SK-N-SH (cell line): ENCODE data around the gene RAB21. TPM values are rescaled to one million over a fixed set of nuclear protein-coding genes. Genes with fewer than 3 reads are reported as not detected.

Experiments used
- CTCF ChIA-PET: fragments of 300-600, 350-600 bp; formaldehyde crosslinking; extraction: SDS; loops from one replicate; lab custom pipeline; 2021; lab: Yijun Ruan, JAX
- POLR2A ChIA-PET: fragments of 350-600 bp; sonication (Branson Sonifier 250); formaldehyde crosslinking; extraction: SDS; loops from one replicate; lab custom pipeline; 2020; ENCODE audit warnings: antibody characterized with exemption, inconsistent platforms; lab: Yijun Ruan, JAX
- DNase-seq: peaks from one replicate; pipeline ENCODE4 v3.0.0; 2012
- H2AFZ ChIP-seq: fragments of 200-600 bp; sonication (generic); 2 replicates; pipeline ENCODE4 v1.8.1; 2016; ENCODE audit warnings: antibody characterized with exemption, mild to moderate bottlenecking, low read depth
- H3F3A ChIP-seq: fragments of 200-600 bp; sonication (generic); replicated peaks from 2 replicates; pipeline ENCODE3; 2016; ENCODE audit warnings: antibody characterized with exemption, mild to moderate bottlenecking; ENCODE audit not compliant: insufficient read depth
- H3K27ac ChIP-seq, 2 experiments: fragments of 200-500 bp in 1 of 2; fragments of 200-600 bp in 1 of 2; sonication (Bioruptor generic) in 1 of 2; sonication (generic), shearing (Covaris generic) in 1 of 2; 2 replicates each; pipeline versions ENCODE4 v1.5.1 to v1.6.1; 2014 to 2016; ENCODE audit warnings: low read depth in 2 of 2, inconsistent platforms in 1 of 2, low read length in 1 of 2, mild to moderate bottlenecking in 1 of 2, mixed read lengths in 1 of 2
- H3K27me3 ChIP-seq: fragments of 200-600 bp; sonication (generic), shearing (Covaris generic); 2 replicates; pipeline ENCODE4 v1.6.1; 2016; ENCODE audit warnings: mixed run types; ENCODE audit not compliant: insufficient read depth
- H3K36me3 ChIP-seq, 2 experiments: fragments of 200-500 bp in 1 of 2; fragments of 200-600 bp in 1 of 2; sonication (Bioruptor generic) in 1 of 2; sonication (generic) in 1 of 2; replicated peaks in 1 of 2; 2 replicates each; pipeline versions ENCODE3 to v1.5.1; 2014 to 2016; ENCODE audit warnings: low read length in 1 of 2, mild to moderate bottlenecking in 1 of 2; ENCODE audit not compliant: insufficient read depth in 2 of 2, control insufficient read depth in 1 of 2
- H3K4me1 ChIP-seq, 2 experiments: fragments of 200-500 bp in 1 of 2; fragments of 200-600 bp in 1 of 2; sonication (Bioruptor generic) in 1 of 2; sonication (generic), shearing (Covaris generic) in 1 of 2; 2 replicates each; pipeline versions ENCODE4 v1.5.1 to v1.6.1; 2014 to 2016; ENCODE audit warnings: low read depth in 1 of 2, low read length in 1 of 2, mixed run types in 1 of 2; ENCODE audit not compliant: insufficient read depth in 2 of 2, control insufficient read depth in 1 of 2
- H3K4me2 ChIP-seq: fragments of 200-600 bp; sonication (generic), shearing (Covaris generic); 2 replicates; pipeline ENCODE4 v1.6.1; 2017; ENCODE audit warnings: mixed run types
- H3K4me3 ChIP-seq, 2 experiments: fragments of 200-500 bp in 1 of 2; fragments of 200-600 bp in 1 of 2; sonication (Bioruptor generic) in 1 of 2; sonication (generic), shearing (Covaris generic) in 1 of 2; 2 replicates each; pipeline versions ENCODE4 v1.5.1 to v1.8.1; 2014 to 2016; ENCODE audit warnings: low read depth in 2 of 2, inconsistent platforms in 1 of 2, low read length in 1 of 2, mild to moderate bottlenecking in 1 of 2, mixed read lengths in 1 of 2, moderate library complexity in 1 of 2
- H3K79me2 ChIP-seq: fragments of 200-600 bp; sonication (generic); 2 replicates; pipeline ENCODE4 v1.8.1; 2017; ENCODE audit warnings: mild to moderate bottlenecking; ENCODE audit not compliant: insufficient read depth
- H3K9ac ChIP-seq: fragments of 200-600 bp; sonication (generic); 2 replicates; pipeline ENCODE4 v1.6.1; 2017; ENCODE audit warnings: mixed run types
- H3K9me2 ChIP-seq: fragments of 200-600 bp; sonication (generic); 2 replicates; pipeline ENCODE4 v1.6.1; 2017; ENCODE audit warnings: mixed run types
- H3K9me3 ChIP-seq: fragments of 200-600 bp; sonication (generic); 2 replicates; pipeline ENCODE4 v1.6.1; 2017; ENCODE audit warnings: mixed run types, mild to moderate bottlenecking, moderate library complexity
- H4K20me1 ChIP-seq: fragments of 200-600 bp; sonication (generic); 2 replicates; pipeline ENCODE4 v1.6.1; 2017; ENCODE audit warnings: mild to moderate bottlenecking, mixed run types; ENCODE audit not compliant: insufficient read depth
- CHD2 ChIP-seq: fragments of 150-350 bp; IDR thresholded peaks from 2 replicates; pipeline ENCODE4 v1.6.1; 2018; ENCODE audit warnings: low read length; ENCODE audit not compliant: partially characterized antibody
- CTCF ChIP-seq: fragments of 200-600 bp; sonication (generic); IDR thresholded peaks from 2 replicates; pipeline ENCODE4 v1.6.1; 2017; ENCODE audit warnings: antibody characterized with exemption, mild to moderate bottlenecking, moderate library complexity
- EP300 ChIP-seq, 2 experiments: IDR thresholded peaks; 2 replicates each; pipeline versions ENCODE4 v1.4.0 to v1.6.1; 2012; ENCODE audit warnings: borderline replicate concordance in 1 of 2, low read depth in 1 of 2, low read length in 1 of 2
- GABPA ChIP-seq: IDR thresholded peaks from 2 replicates; pipeline ENCODE4 v1.4.0; 2012; ENCODE audit warnings: low read depth, mild to moderate bottlenecking
- GATA2 ChIP-seq: sonication (generic); formaldehyde crosslinking; IDR thresholded peaks from 2 replicates; pipeline ENCODE4 v1.5.0; 2020; ENCODE audit warnings: mild to moderate bottlenecking, missing genetic modification reagents
- IRF3 ChIP-seq: fragments of 150-350 bp; IDR thresholded peaks from 2 replicates; pipeline ENCODE4 v1.6.1; 2016; ENCODE audit warnings: mild to moderate bottlenecking, low read depth, low read length
- MEF2A ChIP-seq: IDR thresholded peaks from 2 replicates; pipeline ENCODE4 v1.4.0; 2012; ENCODE audit warnings: low read depth, borderline replicate concordance
- MXI1 ChIP-seq: IDR thresholded peaks from 2 replicates; pipeline ENCODE4 v1.6.1; 2012; ENCODE audit warnings: mild to moderate bottlenecking, low read depth, low read length, improper control_type of control experiment
- NRF1 ChIP-seq: IDR thresholded peaks from 2 replicates; pipeline ENCODE4 v1.6.1; 2012; ENCODE audit warnings: low read depth, mild to moderate bottlenecking, low read length
- POLR2AphosphoS5 ChIP-seq: IDR thresholded peaks from 2 replicates; pipeline ENCODE4 v1.6.1; 2012; ENCODE audit warnings: low read depth, low read length
- RCOR1 ChIP-seq: fragments of 150-350 bp; IDR thresholded peaks from 2 replicates; pipeline ENCODE4 v1.6.1; 2017; ENCODE audit warnings: antibody characterized with exemption, low read length
- SIN3A ChIP-seq: IDR thresholded peaks from 2 replicates; pipeline ENCODE4 v1.6.1; 2012; ENCODE audit warnings: low read depth, mild to moderate bottlenecking, low read length, moderate library complexity, borderline replicate concordance
- SMC3 ChIP-seq: IDR thresholded peaks from 2 replicates; pipeline ENCODE4 v1.6.1; 2012; ENCODE audit warnings: low read depth, low read length, improper control_type of control experiment
- TEAD4 ChIP-seq: IDR thresholded peaks from 2 replicates; pipeline ENCODE4 v1.4.0; 2012; ENCODE audit warnings: mild to moderate bottlenecking, borderline replicate concordance; ENCODE audit not compliant: insufficient read depth
- USF1 ChIP-seq: IDR thresholded peaks from 2 replicates; pipeline ENCODE4 v1.4.0; 2012; ENCODE audit warnings: low read depth, borderline replicate concordance
- USF2 ChIP-seq: fragments of 150-350 bp; IDR thresholded peaks from 2 replicates; pipeline ENCODE4 v1.6.1; 2017; ENCODE audit warnings: antibody characterized with exemption, low read length, low read depth, borderline replicate concordance
- WGBS: methylation state at CpG from one replicate; pipeline ENCODE4 v1.1.6; 2017; ENCODE audit warnings: low lambda C conversion rate; 5-methylcytosine and 5-hydroxymethylcytosine counted together
- polyA plus RNA-seq, 3 experiments: library from polyadenylated mRNA; depleted of rRNA; stranded (reverse); fragments of >200 nt; gene quantifications; 2 replicates each; pipeline ENCODE4 v1.2.3, GENCODE V29; 2012

RAB21 gene
- polyA plus RNA-seq, 1 of the 3 experiments (the other 2 are of a cell fraction): 6.5 TPM

- Histone ChIP-seq H3K9me3 (no peaks in the 10 kb centered on the region), H3K4me3 (no peak overlapping the region), H3K79me2 (no peaks in the 10 kb centered on the region), H2AFZ (no peak overlapping the region), H3K9ac (no peak overlapping the region), H3K27ac (no peak overlapping the region), H3K36me3 (no peaks in the 10 kb centered on the region), H3K9me2 (no peaks in the 10 kb centered on the region), H3K27me3 (peaks cover 5% of the 10 kb centered on the region; the same call in 1 of the 2 replicates), H3F3A (no peaks in the 10 kb centered on the region), H3K4me1 (no peaks in the 10 kb centered on the region), H4K20me1 (no peaks in the 10 kb centered on the region), H3K4me2 (no peak overlapping the region)
- no peak for DNase-seq
- POLR2A ChIA-PET: interaction anchor here (1.8 kb wide), 1 partner anchor 84 kb away, joined by 12 read pairs; the partner anchor contains the start of genes THAP2 and ZFC3H1
- TF ChIP-seq SIN3A: no peak
- no peak for TF ChIP-seq GATA2
- TF ChIP-seq SMC3: no peak
- no peak for TF ChIP-seq GABPA
- no peak for TF ChIP-seq USF1
- TF ChIP-seq RCOR1: no peak
- TF ChIP-seq TEAD4: no peak
- no peak for TF ChIP-seq MXI1
- no peak for TF ChIP-seq CHD2
- TF ChIP-seq NRF1: no peak
- TF ChIP-seq IRF3: no peak
- TF ChIP-seq MEF2A: no peak
- no peak for TF ChIP-seq POLR2AphosphoS5
- no peak for TF ChIP-seq USF2
- TF ChIP-seq EP300 (IDR thresholded peaks at IDR 0.05; ENCODE audit: borderline replicate concordance in 1 of 2, low read depth in 1 of 2, low read length in 1 of 2): no peak
- TF ChIP-seq CTCF: no peak
- WGBS: 49% methylated on average over 5 of the region's 5 CpGs
- CTCF ChIA-PET: interaction anchor here (0.9 to 4.3 kb wide), 15 partner anchors 32 to 543 kb away, joined by 3 to 41 read pairs (median 6); partner anchors contain the start of gene TMEM19
Observed at GRCh38 chr12:71748081-71748850, 6.4 kb upstream of the RAB21 start.
